HEK293T (cell line): ENCODE results near the gene EVI2B.

Source experiments
- CTCF ChIA-PET: fragments of 350-600 bp; formaldehyde crosslinking; extraction: SDS; loops from one replicate; lab custom pipeline; 2021; ENCODE audit warnings: antibody characterized with exemption, inconsistent platforms; lab: Yijun Ruan, JAX
- POLR2A ChIA-PET: fragments of 350-600 bp; formaldehyde crosslinking; extraction: SDS; loops from one replicate; lab custom pipeline; 2020; ENCODE audit warnings: antibody characterized with exemption, inconsistent platforms; lab: Yijun Ruan, JAX
- DNase-seq: peaks from one replicate; pipeline ENCODE4 v3.0.0; 2012; ENCODE audit warnings: mixed read lengths; ENCODE audit errors: extremely low spot score
- ARNT ChIP-seq: fragments of 450-650 bp; IDR thresholded peaks from 2 replicates; pipeline ENCODE4 v1.6.1; 2017; ENCODE audit warnings: mild to moderate bottlenecking
- BHLHE40 ChIP-seq: fragments of 450-650 bp; IDR thresholded peaks from 2 replicates; pipeline ENCODE4 v1.6.1; 2016; ENCODE audit warnings: mild to moderate bottlenecking, moderate library complexity, borderline replicate concordance
- CTBP1 ChIP-seq: fragments of 450-650 bp; IDR thresholded peaks from 2 replicates; pipeline ENCODE4 v1.6.1; 2016; ENCODE audit warnings: borderline replicate concordance
- ELF4 ChIP-seq: fragments of 450-650 bp; IDR thresholded peaks from 2 replicates; pipeline ENCODE4 v1.6.1; 2017; ENCODE audit warnings: antibody characterized with exemption
- FOXA1 ChIP-seq: fragments of 450-650 bp; IDR thresholded peaks from 2 replicates; pipeline ENCODE4 v1.6.1; 2016; ENCODE audit warnings: mild to moderate bottlenecking
- FOXK2 ChIP-seq: fragments of 450-650 bp; IDR thresholded peaks from 2 replicates; pipeline ENCODE4 v1.6.1; 2016; ENCODE audit warnings: mild to moderate bottlenecking
- FOXM1 ChIP-seq: fragments of 450-650 bp; IDR thresholded peaks from 2 replicates; pipeline ENCODE4 v1.6.1; 2017; ENCODE audit warnings: mild to moderate bottlenecking, borderline replicate concordance
- HDGF ChIP-seq: fragments of 450-650 bp; IDR thresholded peaks from 2 replicates; pipeline ENCODE4 v1.6.1; 2017; ENCODE audit warnings: antibody characterized with exemption, borderline replicate concordance
- L3MBTL2 ChIP-seq: fragments of 450-650 bp; conservative IDR thresholded peaks from 2 replicates; pipeline ENCODE4 v1.6.1; 2016; ENCODE audit warnings: mild to moderate bottlenecking
- LEF1 ChIP-seq: fragments of 450-650 bp; IDR thresholded peaks from 2 replicates; pipeline ENCODE4 v1.6.1; 2017; ENCODE audit warnings: mild to moderate bottlenecking, borderline replicate concordance
- NFRKB ChIP-seq: fragments of 450-650 bp; IDR thresholded peaks from 2 replicates; pipeline ENCODE4 v1.6.1; 2016; ENCODE audit warnings: mild to moderate bottlenecking, moderate library complexity
- PKNOX1 ChIP-seq: fragments of 450-650 bp; IDR thresholded peaks from 2 replicates; pipeline ENCODE4 v1.6.1; 2016
- SP1 ChIP-seq: fragments of 450-650 bp; IDR thresholded peaks from 2 replicates; pipeline ENCODE4 v1.6.1; 2017
- SUZ12 ChIP-seq: fragments of 450-650 bp; IDR thresholded peaks from 2 replicates; pipeline ENCODE4 v1.6.1; 2016; ENCODE audit warnings: mild to moderate bottlenecking
- TARDBP ChIP-seq: fragments of 450-650 bp; IDR thresholded peaks from 2 replicates; pipeline ENCODE4 v1.6.1; 2016
- ZNF384 ChIP-seq: fragments of 450-650 bp; IDR thresholded peaks from 2 replicates; pipeline ENCODE4 v1.6.1; 2016

The EVI2B gene

GRCh38 chr17:31307640-31308039 lies 6.2 kb downstream of the EVI2B start:
- POLR2A ChIA-PET: no interaction called here
- CTCF ChIA-PET: no interaction called here
- TF ChIP-seq ZNF384: no peak
- TF ChIP-seq TARDBP: no peak
- TF ChIP-seq LEF1: no peak
- no peak for TF ChIP-seq SP1
- no peak for TF ChIP-seq HDGF
- TF ChIP-seq FOXA1: no peak
- no peak for TF ChIP-seq FOXM1
- TF ChIP-seq ELF4: no peak
- TF ChIP-seq NFRKB: no peak
- no peak for TF ChIP-seq BHLHE40
- TF ChIP-seq FOXK2: no peak
- no peak for TF ChIP-seq ARNT
- no peak for TF ChIP-seq SUZ12
- DNase-seq: no peak

- no peak for DNase-seq
- CTCF ChIA-PET: no interaction called here
- TF ChIP-seq HDGF: no peak
- no peak for TF ChIP-seq BHLHE40
- no peak for TF ChIP-seq SUZ12
- no peak for TF ChIP-seq L3MBTL2
- TF ChIP-seq ZNF384: no peak
- no peak for TF ChIP-seq ARNT
- no peak for TF ChIP-seq FOXA1
- no peak for TF ChIP-seq ELF4
- TF ChIP-seq FOXK2: no peak
- TF ChIP-seq TARDBP: no peak
- no peak for TF ChIP-seq PKNOX1
- TF ChIP-seq FOXM1: no peak
- POLR2A ChIA-PET: no interaction called here
Measured at GRCh38 chr17:31299624-31300023, 14.2 kb downstream of the EVI2B start.

- POLR2A ChIA-PET: no interaction called here
- DNase-seq: no peak
Measured at GRCh38 chr17:31297090-31297489, 16.8 kb downstream of the EVI2B start, which contains the start of gene OMG. OMG (minus strand) TSS chr17:31297239; CDS start chr17:31296331, 908 bp downstream.

GRCh38 chr17:31296142-31296541 lies 17.7 kb downstream of the EVI2B start:
- no peak for DNase-seq
- TF ChIP-seq CTBP1 (no peak), SP1 (no peak), SUZ12 (no peak), ZNF384 (no peak), FOXA1 (no peak), TARDBP (no peak), L3MBTL2 (no peak), ARNT (no peak), ELF4 (no peak), HDGF (no peak), FOXM1 (no peak), BHLHE40 (no peak)
- ChIA-PET POLR2A (no interaction called here), CTCF (no interaction called here)

More at GRCh38 chr17:31297090-31297489, 16.8 kb downstream of the EVI2B start, which contains the start of gene OMG:
- CTCF ChIA-PET: no interaction called here
- no peak for TF ChIP-seq ZNF384
- no peak for TF ChIP-seq HDGF
- TF ChIP-seq SP1: no peak
- TF ChIP-seq TARDBP: no peak
- no peak for TF ChIP-seq SUZ12
- TF ChIP-seq FOXK2: no peak
- TF ChIP-seq L3MBTL2: no peak
- no peak for TF ChIP-seq ELF4
- TF ChIP-seq FOXM1: no peak
- no peak for TF ChIP-seq PKNOX1
- TF ChIP-seq LEF1: no peak
- TF ChIP-seq NFRKB: no peak
- no peak for TF ChIP-seq ARNT
- no peak for TF ChIP-seq BHLHE40
- no peak for TF ChIP-seq FOXA1

GRCh38 chr17:31295489-31295871 lies 18.4 kb downstream of the EVI2B start:
- DNase-seq: no peak
- CTCF ChIA-PET: no interaction called here
- POLR2A ChIA-PET: no interaction called here
- TF ChIP-seq CTBP1 (no peak), BHLHE40 (no peak), FOXM1 (no peak), FOXA1 (no peak), ZNF384 (no peak), LEF1 (no peak), NFRKB (no peak), ARNT (no peak), PKNOX1 (no peak), L3MBTL2 (no peak), ELF4 (no peak), TARDBP (no peak), SP1 (no peak), SUZ12 (no peak), FOXK2 (no peak), HDGF (no peak)

GRCh38 chr17:31294820-31295488 lies 18.9 kb downstream of the EVI2B start:
- POLR2A ChIA-PET: no interaction called here
- CTCF ChIA-PET: no interaction called here
- no peak for TF ChIP-seq NFRKB
- no peak for DNase-seq
